ENCODE results near the gene CAND2.
A peak's percentile ranks its signal among the peaks of the same experiment; 100 is the strongest.

The CAND2 gene

DNA sequence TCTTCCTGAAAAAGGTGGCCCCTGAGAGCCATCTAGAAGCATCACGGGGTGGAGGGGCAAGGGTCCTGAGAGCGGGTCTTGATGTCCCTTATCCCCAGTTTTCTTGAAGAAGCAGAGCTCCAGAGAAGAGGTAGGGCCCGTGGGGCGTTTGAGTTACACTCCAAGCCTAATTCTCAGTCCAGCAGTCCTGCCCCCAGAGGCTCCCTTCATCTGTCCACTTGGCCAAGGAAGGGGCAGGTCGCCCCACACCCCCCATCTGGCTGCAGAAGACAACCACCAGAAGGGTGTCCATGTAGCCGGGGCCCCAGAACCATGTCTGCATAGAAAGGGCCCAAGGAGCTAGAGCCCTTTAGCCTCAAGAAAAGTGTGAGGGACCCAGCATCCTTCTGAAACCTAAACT is 70.4 kb downstream of the CAND2 start:
- in situ Hi-C loops (cut with HindIII; ENCODE audit: low pct_ligation_motif_present, low sequenced_read_pairs): no loop called here

DNA sequence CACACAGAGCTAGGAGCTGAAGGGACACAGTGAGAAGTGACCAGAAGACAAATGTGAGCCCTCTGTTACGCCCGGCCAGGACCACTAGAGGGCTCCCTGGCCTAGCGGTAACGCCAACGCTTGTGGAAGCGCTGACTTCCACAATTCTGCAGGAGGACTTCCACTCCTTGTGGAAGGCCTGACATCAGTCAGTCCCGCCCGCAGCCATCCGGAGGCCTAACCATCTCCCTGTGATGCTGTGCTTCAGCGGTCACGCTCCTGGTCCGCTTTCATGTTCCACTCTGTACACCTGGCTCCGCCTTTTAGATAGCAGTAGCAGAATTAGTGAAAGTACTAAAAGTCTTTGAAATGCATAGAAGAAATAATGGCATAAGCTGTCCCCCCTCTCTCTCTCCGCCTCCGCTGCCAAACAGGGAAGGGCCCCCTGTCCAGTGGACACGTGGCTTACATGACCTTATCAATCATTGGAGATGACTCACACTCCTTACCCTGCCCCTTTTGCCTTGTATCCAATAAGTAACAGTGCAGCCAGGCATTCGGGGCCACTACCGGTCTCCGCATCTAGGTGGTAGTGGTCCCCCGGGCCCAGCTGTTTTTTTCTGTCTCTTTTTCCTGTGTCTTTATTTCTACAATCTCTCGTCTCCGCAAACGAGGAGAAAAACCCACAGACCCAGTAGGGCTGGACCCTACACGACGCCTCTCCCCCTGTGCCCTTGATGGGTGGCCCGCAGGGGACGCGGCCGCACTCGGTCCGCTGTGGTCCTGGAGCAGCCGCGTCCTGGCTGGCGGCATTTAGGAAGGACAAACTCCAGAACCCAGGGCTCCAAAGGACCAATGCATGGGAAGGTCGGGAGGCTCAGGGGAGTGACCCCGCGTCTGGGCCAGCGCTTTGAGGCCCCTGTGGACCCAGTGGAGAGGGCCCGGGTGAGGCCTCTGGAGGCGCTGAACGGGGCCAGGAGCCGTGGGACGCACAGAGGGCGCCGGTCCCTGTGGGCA is 71.9 kb downstream of the CAND2 start:
- in situ Hi-C loops (cut with HindIII; ENCODE audit: low pct_ligation_motif_present, low sequenced_read_pairs): no loop called here
- H3K27me3 ChIP-seq (replicated peaks): peaks cover 2% of the 10 kb centered on the region
- H3K27ac ChIP-seq: no peak overlapping the region
- peak overlapping the region; percentile 40 for H3K4me3 ChIP-seq (ENCODE audit: low read depth, low read length)
- peak; percentile 79 for DNase-seq
- no peaks in the 10 kb centered on the region for H3K36me3 ChIP-seq (replicated peaks)
- TF ChIP-seq, protein P1, sequence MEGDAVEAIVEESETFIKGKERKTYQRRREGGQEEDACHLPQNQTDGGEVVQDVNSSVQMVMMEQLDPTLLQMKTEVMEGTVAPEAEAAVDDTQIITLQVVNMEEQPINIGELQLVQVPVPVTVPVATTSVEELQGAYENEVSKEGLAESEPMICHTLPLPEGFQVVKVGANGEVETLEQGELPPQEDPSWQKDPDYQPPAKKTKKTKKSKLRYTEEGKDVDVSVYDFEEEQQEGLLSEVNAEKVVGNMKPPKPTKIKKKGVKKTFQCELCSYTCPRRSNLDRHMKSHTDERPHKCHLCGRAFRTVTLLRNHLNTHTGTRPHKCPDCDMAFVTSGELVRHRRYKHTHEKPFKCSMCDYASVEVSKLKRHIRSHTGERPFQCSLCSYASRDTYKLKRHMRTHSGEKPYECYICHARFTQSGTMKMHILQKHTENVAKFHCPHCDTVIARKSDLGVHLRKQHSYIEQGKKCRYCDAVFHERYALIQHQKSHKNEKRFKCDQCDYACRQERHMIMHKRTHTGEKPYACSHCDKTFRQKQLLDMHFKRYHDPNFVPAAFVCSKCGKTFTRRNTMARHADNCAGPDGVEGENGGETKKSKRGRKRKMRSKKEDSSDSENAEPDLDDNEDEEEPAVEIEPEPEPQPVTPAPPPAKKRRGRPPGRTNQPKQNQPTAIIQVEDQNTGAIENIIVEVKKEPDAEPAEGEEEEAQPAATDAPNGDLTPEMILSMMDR (IDR thresholded peaks at IDR 0.05; ENCODE audit: low read depth, low read length, missing control alignments): peak; percentile 93

More for the DNA sequence above, 70.4 kb downstream of the CAND2 start:
- no peak for DNase-seq
- TF ChIP-seq, protein P1 (IDR thresholded peaks at IDR 0.05; ENCODE audit: low read depth, low read length, missing control alignments): no peak
- no peak overlapping the region for H3K4me3 ChIP-seq (ENCODE audit: low read depth, low read length)
- H3K27me3 ChIP-seq (replicated peaks): peaks cover 2% of the 10 kb centered on the region
- H3K36me3 ChIP-seq (replicated peaks): no peaks in the 10 kb centered on the region
- no peak overlapping the region for H3K27ac ChIP-seq

DNA sequence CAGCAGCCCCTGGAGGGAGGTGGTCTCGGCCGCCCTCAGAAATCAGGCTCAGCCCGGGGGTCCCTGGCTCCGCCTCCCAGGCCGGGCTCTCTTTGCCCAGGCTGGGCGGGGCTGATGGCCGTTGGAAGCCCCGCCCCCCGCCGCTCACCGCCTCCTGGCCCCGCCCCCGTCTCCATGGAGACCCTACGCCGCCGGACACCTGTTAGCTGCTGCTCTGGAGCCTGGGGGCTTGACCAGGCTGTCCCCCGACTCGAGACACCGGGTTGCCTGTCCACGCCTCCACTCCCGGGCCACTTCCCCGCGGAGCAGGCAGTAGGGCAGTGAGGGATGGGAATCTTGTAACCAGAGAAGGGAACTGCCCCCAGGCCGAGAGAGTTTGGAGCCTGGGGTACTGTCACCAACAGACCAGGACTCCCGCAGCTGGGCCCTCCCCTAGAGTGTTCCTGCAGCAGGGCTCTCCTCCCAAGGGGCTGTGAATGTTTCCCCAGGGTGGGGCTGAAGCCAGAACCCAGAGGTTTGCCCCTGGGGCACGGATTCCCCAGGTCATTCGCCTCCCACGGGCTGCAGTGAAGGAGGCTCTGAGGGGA is 72.6 kb downstream of the CAND2 start:
- Histone ChIP-seq H3K4me3 (ENCODE audit: low read depth, low read length) (peak overlapping the region; percentile 40), H3K27ac (no peak overlapping the region), H3K36me3 (replicated peaks) (no peaks in the 10 kb centered on the region), H3K27me3 (replicated peaks) (peaks cover 2% of the 10 kb centered on the region)
- TF ChIP-seq, protein P1 (IDR thresholded peaks at IDR 0.05; ENCODE audit: low read depth, low read length, missing control alignments): no peak
- DNase-seq: no peak
- in situ Hi-C loops (cut with HindIII; ENCODE audit: low pct_ligation_motif_present, low sequenced_read_pairs): no loop called here

DNA sequence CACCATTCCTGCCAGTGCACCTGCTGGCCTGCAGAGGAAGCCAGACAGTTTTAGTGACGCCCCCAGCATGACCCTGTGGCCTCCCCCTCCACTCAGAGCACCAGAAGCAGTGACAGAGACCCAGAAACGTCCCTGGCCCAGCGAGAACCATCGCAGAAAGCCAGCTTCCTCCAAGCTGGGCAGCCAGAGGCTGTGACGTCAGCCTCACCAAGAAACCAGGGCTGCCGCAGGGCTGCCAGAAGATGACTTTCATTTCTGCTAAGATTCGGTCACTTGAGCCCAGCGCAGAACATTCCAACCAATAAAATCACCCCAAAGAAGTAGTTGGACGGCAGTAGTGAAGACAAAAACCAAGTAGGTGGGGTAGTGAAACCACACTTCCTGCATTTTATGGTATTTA is 74.5 kb downstream of the CAND2 start:
- in situ Hi-C loops (cut with HindIII; ENCODE audit: low pct_ligation_motif_present, low sequenced_read_pairs): no loop called here
- TF ChIP-seq, protein P1 (IDR thresholded peaks at IDR 0.05; ENCODE audit: low read depth, low read length, missing control alignments): no peak
- Histone ChIP-seq H3K27me3 (replicated peaks) (peaks cover 2% of the 10 kb centered on the region), H3K4me3 (ENCODE audit: low read depth, low read length) (no peak overlapping the region), H3K27ac (no peak overlapping the region), H3K36me3 (replicated peaks) (no peaks in the 10 kb centered on the region)
- no peak for DNase-seq

DNA sequence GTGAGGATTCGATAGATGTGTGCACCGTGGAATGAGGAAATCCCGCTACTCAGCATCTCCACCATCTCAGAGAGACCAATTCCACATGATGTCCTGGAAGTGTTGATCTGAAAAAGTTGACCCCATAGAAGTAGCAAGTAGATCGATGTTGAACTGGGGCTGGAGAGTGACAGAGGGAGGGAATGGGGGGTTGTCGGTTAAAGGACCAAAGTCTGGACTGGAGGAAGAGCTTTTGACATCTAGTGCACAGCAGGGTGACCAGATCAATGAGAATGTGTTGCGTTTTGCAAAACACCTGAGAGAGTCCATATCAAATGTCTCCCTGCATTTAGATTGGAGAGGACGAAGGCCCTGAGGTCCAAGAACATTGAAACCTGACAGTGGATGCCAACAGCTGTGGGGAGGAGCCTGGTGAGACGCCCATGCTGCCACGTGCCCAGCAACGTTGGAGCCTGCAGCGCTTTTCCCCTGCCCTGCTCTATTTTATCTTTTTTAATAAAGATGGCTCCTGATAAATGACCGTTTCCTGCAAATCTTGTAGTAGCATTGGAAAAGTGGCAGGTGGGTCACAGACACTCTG is 75.0 kb downstream of the CAND2 start:
- in situ Hi-C loops (cut with HindIII; ENCODE audit: low pct_ligation_motif_present, low sequenced_read_pairs): no loop called here
- no peak for DNase-seq
- H3K36me3 ChIP-seq (replicated peaks): no peaks in the 10 kb centered on the region
- no peak overlapping the region for H3K27ac ChIP-seq
- no peak overlapping the region for H3K4me3 ChIP-seq (ENCODE audit: low read depth, low read length)
- H3K27me3 ChIP-seq (replicated peaks): peaks cover 2% of the 10 kb centered on the region
- TF ChIP-seq, protein P1 (IDR thresholded peaks at IDR 0.05; ENCODE audit: low read depth, low read length, missing control alignments): no peak

Measured in brain microvascular endothelial cell (primary cell).